ENCODE data around the gene COG5.

The COG5 gene

GRCh38 chr7:107593025-107593410 is 29.3 kb upstream of the COG5 start:
- TF ChIP-seq, protein P1, sequence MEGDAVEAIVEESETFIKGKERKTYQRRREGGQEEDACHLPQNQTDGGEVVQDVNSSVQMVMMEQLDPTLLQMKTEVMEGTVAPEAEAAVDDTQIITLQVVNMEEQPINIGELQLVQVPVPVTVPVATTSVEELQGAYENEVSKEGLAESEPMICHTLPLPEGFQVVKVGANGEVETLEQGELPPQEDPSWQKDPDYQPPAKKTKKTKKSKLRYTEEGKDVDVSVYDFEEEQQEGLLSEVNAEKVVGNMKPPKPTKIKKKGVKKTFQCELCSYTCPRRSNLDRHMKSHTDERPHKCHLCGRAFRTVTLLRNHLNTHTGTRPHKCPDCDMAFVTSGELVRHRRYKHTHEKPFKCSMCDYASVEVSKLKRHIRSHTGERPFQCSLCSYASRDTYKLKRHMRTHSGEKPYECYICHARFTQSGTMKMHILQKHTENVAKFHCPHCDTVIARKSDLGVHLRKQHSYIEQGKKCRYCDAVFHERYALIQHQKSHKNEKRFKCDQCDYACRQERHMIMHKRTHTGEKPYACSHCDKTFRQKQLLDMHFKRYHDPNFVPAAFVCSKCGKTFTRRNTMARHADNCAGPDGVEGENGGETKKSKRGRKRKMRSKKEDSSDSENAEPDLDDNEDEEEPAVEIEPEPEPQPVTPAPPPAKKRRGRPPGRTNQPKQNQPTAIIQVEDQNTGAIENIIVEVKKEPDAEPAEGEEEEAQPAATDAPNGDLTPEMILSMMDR (IDR thresholded peaks at IDR 0.05; ENCODE audit: insufficient read depth, low read depth, low read length, missing control alignments): no peak
- no peak for DNase-seq (ENCODE audit: low read depth)
- H3K4me3 ChIP-seq (ENCODE audit: low read depth, low read length): no peak overlapping the region

- no peak overlapping the region for H3K4me3 ChIP-seq (ENCODE audit: low read depth, low read length)
- TF ChIP-seq, protein P1 (IDR thresholded peaks at IDR 0.05; ENCODE audit: insufficient read depth, low read depth, low read length, missing control alignments): no peak
- DNase-seq (ENCODE audit: low read depth): no peak
These were observed 28.8 kb upstream of the COG5 start for GRCh38 chr7:107592361-107593024.

DNA sequence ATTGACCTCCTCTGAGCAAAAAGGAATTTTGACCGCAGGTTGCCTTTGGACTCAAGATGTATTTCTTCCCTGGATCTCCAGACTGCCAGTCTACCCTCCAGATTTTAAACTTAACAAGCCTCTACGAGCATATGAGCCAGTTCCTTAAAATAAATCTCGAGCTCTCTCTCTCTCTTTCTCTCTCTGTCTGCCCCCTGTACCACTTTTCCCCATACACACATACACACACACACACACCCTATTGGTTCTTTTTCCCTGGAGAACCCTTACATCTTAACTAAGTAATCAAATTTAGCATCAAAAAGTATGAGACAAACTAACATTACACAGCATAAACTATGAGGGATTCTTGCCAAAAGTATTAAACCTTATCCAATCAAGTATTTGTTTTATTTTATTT is 27.7 kb upstream of the COG5 start:
- no peak for DNase-seq (ENCODE audit: low read depth)
- no peak overlapping the region for H3K4me3 ChIP-seq (ENCODE audit: low read depth, low read length)
- TF ChIP-seq, protein P1 (IDR thresholded peaks at IDR 0.05; ENCODE audit: insufficient read depth, low read depth, low read length, missing control alignments): no peak

GRCh38 chr7:107588529-107589130 is 24.9 kb upstream of the COG5 start:
- no peak for DNase-seq (ENCODE audit: low read depth)
- no peak overlapping the region for H3K4me3 ChIP-seq (ENCODE audit: low read depth, low read length)
- TF ChIP-seq, protein P1 (IDR thresholded peaks at IDR 0.05; ENCODE audit: insufficient read depth, low read depth, low read length, missing control alignments): no peak

- H3K4me3 ChIP-seq (ENCODE audit: low read depth, low read length): no peak overlapping the region
- no peak for DNase-seq (ENCODE audit: low read depth)
- TF ChIP-seq, protein P1 (IDR thresholded peaks at IDR 0.05; ENCODE audit: insufficient read depth, low read depth, low read length, missing control alignments): no peak
These were observed 21.0 kb upstream of the COG5 start for GRCh38 chr7:107584716-107585115.

- TF ChIP-seq, protein P1 (IDR thresholded peaks at IDR 0.05; ENCODE audit: insufficient read depth, low read depth, low read length, missing control alignments): no peak
- no peak overlapping the region for H3K4me3 ChIP-seq (ENCODE audit: low read depth, low read length)
- DNase-seq (ENCODE audit: low read depth): no peak
These were observed 19.2 kb upstream of the COG5 start for GRCh38 chr7:107582875-107583274.

All from GM12865 (cell line).